K562 (cell line): ENCODE measurements around the gene CBX1. TPM values are rescaled to one million over a fixed set of nuclear protein-coding genes. Genes with fewer than 3 reads are reported as not detected.

Experiments used
- IRF1 ChIP-seq: sonication (generic); formaldehyde crosslinking; IDR thresholded peaks from 2 replicates; pipeline ENCODE4 v1.8.0; 2022; ENCODE audit warnings: missing genetic modification reagents, mild to moderate bottlenecking, borderline replicate concordance
- KDM1A ChIP-seq, 2 experiments: fragments of 450-650 bp; IDR thresholded peaks; 2 replicates each; pipeline ENCODE4 v1.6.1; 2016; ENCODE audit warnings: mild to moderate bottlenecking in 2 of 2
- PCBP1 ChIP-seq: fragments of 200-400 bp; formaldehyde crosslinking; IDR thresholded peaks from 2 replicates; pipeline ENCODE4 v1.6.1; 2018; ENCODE audit warnings: mild to moderate bottlenecking, low read depth, low read length; ENCODE audit not compliant: poor library complexity, severe bottlenecking
- POLR2AphosphoS5 ChIP-seq: IDR thresholded peaks from 2 replicates; pipeline ENCODE4 v1.6.1; 2011; ENCODE audit warnings: mild to moderate bottlenecking, low read depth, low read length, moderate library complexity; ENCODE audit not compliant: control insufficient read depth, insufficient read depth
- PRMT5 ChIP-seq: sonication (generic); formaldehyde crosslinking; IDR thresholded peaks from 2 replicates; pipeline ENCODE4 v1.5.0; 2020; ENCODE audit warnings: missing genetic modification reagents
- PYGO2 ChIP-seq: fragments of 450-650 bp; IDR thresholded peaks from 2 replicates; pipeline ENCODE4 v1.6.1; 2016; ENCODE audit warnings: mild to moderate bottlenecking, missing genetic modification characterization, moderate library complexity, missing compliant biosample characterization
- SIRT6 ChIP-seq: IDR thresholded peaks from one replicate; pipeline ENCODE4 v1.6.1; 2012; ENCODE audit warnings: low read depth, mild to moderate bottlenecking, control low read depth, inconsistent platforms, low read length, moderate library complexity
- YY1 ChIP-seq, 3 experiments: IDR thresholded peaks; 2 replicates each; pipeline ENCODE4 v1.6.1; 2011; ENCODE audit warnings: low read length in 2 of 3, mild to moderate bottlenecking in 2 of 3, moderate library complexity in 2 of 3, borderline replicate concordance in 1 of 3, control low read depth in 1 of 3, low read depth in 1 of 3; ENCODE audit not compliant: insufficient read depth in 3 of 3, insufficient replicate concordance in 2 of 3, control insufficient read depth in 1 of 3, insufficient read length in 1 of 3; ENCODE audit errors: extremely low read depth in 1 of 3
- polyA plus RNA-seq, 8 experiments: library from polyadenylated mRNA; depleted of rRNA in 4 of 8; stranded (reverse) in 5 of 8; unstranded in 3 of 8; fragments of >200 nt; fragmentation: Nextera tagmentation in 2 of 8; fragmentation: Illumina TruSeq in 1 of 8; extraction: Ambion mirVana in 2 of 8; extraction: Trizol in 1 of 8; gene quantifications; 2 replicates each; pipeline versions ENCODE4 v1.2.1 to v1.2.3, GENCODE V29; 2011 to 2014; ENCODE audit warnings: inconsistent platforms in 1 of 8, missing spikeins in 1 of 8
- total RNA-seq, 7 experiments: library from RNA; depleted of rRNA in 6 of 7; stranded (reverse); fragments of >200 nt in 6 of 7; fragmentation: Illumina TruSeq in 2 of 7; extraction: Trizol in 2 of 7; gene quantifications; 2 replicates each; pipeline versions ENCODE4 v1.2.1 to v1.2.3, GENCODE V29; 2011 to 2021; ENCODE audit warnings: low replicate concordance in 1 of 7
- TF ChIP-seq, protein P1 (sequence below): sonication (generic); formaldehyde crosslinking; IDR thresholded peaks from 2 replicates; pipeline ENCODE4 v1.8.1; 2023; ENCODE audit warnings: mild to moderate bottlenecking, missing genetic modification reagents, moderate library complexity

Gene CBX1
- total and polyA plus RNA-seq, 9 of the 15 experiments (the other 6 are each of a cell fraction or from before 2014, with no cell fraction given): 10.6 to 95.7 (median 52.7) TPM

- TF ChIP-seq POLR2AphosphoS5 (no peak), PRMT5 (CRISPR knock-in tag) (no peak), KDM1A (IDR thresholded peaks at IDR 0.05) (peak; percentile 91 to 93), YY1 (IDR thresholded peaks at IDR 0.05; ENCODE audit: borderline replicate concordance in 1 of 3, control insufficient read depth in 1 of 3, extremely low read depth in 1 of 3, insufficient read depth in 3 of 3, insufficient read length in 1 of 3, insufficient replicate concordance in 2 of 3, low read depth in 1 of 3, low read length in 2 of 3) (peak in 1 of 3 experiments; percentile 13), PCBP1 (peak; percentile 64), PYGO2 (no peak), IRF1 (CRISPR knock-in tag) (no peak), SIRT6 (no peak)
- TF ChIP-seq, protein P1, sequence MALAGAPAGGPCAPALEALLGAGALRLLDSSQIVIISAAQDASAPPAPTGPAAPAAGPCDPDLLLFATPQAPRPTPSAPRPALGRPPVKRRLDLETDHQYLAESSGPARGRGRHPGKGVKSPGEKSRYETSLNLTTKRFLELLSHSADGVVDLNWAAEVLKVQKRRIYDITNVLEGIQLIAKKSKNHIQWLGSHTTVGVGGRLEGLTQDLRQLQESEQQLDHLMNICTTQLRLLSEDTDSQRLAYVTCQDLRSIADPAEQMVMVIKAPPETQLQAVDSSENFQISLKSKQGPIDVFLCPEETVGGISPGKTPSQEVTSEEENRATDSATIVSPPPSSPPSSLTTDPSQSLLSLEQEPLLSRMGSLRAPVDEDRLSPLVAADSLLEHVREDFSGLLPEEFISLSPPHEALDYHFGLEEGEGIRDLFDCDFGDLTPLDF (CRISPR knock-in tag): 0 out of 2 replicates have a peak, but pooled peaks have one; percentile 30
- TF ChIP-seq, all 486 proteins: peak for 33
Measured at GRCh38 chr17:48024149-48025039, 76.9 kb downstream of the CBX1 start (continued).
